T-helper 2 cell treated with Interferon-gamma antibody and Interleukin-4, amounts not matched to agents 100 ng/mL and 5 ng/mL, for 36 hours (primary cell): Measurements from ENCODE around the gene SUB1. TPM values are rescaled to one million over a fixed set of nuclear protein-coding genes. Genes with fewer than 3 reads are reported as not detected.
"Not testable (repeated sequence)": the region's sequence is repeated elsewhere in the genome, so short reads cannot be mapped to it uniquely, and the experiment has no call there.

Experiments
- intact Hi-C: fragments of 100-400 bp; cut with micrococcal nuclease; formaldehyde crosslinking; loops from one replicate; pipeline ENCODE4 v1.15.1; 2023
- total RNA-seq: library from RNA; stranded (reverse); gene quantifications from 2 replicates; pipeline ENCODE4 v1.2.3, GENCODE V29; 2022

The SUB1 gene
- total RNA-seq, 1 donor from 2014 or later = 427 TPM

- intact Hi-C loops = no loop called here
These were observed 13.0 kb downstream of the SUB1 start for GRCh38 chr5:32598260-32598937.

- intact Hi-C loops = no loop called here
These were observed 13.7 kb downstream of the SUB1 start for GRCh38 chr5:32598997-32599549.

DNA sequence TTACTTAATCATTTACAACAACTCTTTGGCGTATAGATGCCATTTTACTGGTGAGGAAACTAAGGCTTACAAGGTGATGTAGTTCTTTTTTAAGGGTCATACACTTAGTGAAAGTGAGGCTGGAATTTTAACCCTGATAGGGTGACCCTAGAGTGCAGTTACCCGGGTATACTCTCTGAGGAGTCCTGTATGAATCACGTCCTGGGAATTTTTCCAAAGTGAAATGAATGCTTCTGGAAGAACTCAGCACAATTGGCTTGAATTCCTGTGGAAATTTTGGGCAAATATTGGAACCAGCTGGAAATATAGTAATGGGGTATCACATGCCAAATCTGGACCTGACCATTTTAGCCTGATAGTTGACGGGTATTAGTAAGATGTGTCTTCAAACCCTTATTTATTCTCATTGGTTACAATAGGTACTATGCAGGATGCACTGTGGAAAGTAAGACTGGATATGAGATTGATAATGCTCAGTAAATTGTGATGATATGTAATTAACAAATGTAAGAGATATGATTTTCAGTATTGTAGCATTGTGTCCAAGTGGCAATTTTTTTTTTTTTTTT, 14.8 kb downstream of the SUB1 start:
- intact Hi-C loops = no loop called here

DNA sequence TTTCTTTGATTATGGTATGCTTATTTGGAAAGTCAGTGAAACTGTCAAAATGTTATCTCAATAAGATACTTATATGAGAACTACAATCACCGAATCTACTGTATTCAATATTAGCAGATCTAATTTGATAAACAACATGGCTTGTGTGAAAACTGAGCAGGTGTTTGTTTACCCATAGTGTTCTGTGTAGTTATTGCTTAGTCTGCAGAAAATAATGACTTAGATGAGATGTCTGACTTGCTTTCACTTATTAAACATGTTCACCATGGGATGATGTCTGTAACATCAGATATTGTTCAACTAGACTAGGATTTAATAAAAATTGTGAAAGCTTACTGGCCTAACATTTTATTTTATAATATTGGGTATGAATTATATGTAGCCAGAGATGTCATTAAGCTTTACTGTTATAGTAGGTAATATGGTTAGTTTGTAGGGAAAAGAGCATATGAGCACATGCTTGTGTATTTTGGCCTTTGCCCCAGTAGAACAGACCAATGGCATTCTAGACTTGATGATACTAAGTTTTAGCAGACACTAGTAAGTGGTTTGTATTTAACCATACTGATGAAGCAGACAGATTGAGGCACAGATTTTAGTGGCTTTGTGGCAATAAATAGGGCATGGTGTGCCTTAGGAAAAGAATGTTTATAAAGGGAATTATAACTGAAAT, 16.4 kb downstream of the SUB1 start:
- intact Hi-C loops = no loop called here

DNA sequence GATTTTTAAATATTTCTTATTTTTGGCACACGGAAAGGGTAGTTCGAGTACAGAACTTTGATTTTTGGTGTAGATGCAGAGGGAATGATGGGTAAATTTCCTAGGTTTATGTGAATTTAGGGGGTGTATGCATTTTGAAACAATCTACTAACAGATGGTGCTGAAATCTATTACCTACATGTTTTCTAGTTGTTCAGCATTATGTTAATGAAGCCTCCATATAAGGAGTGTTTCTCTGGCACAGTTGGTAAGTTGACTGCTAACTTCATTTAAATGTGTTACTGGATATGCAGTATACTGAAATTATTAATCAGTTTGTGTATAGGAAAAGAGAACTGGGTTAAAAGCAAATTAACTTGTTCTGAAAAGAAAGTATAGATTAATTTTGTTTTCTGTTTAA, 17.5 kb downstream of the SUB1 start:
- intact Hi-C loops = no loop called here

DNA sequence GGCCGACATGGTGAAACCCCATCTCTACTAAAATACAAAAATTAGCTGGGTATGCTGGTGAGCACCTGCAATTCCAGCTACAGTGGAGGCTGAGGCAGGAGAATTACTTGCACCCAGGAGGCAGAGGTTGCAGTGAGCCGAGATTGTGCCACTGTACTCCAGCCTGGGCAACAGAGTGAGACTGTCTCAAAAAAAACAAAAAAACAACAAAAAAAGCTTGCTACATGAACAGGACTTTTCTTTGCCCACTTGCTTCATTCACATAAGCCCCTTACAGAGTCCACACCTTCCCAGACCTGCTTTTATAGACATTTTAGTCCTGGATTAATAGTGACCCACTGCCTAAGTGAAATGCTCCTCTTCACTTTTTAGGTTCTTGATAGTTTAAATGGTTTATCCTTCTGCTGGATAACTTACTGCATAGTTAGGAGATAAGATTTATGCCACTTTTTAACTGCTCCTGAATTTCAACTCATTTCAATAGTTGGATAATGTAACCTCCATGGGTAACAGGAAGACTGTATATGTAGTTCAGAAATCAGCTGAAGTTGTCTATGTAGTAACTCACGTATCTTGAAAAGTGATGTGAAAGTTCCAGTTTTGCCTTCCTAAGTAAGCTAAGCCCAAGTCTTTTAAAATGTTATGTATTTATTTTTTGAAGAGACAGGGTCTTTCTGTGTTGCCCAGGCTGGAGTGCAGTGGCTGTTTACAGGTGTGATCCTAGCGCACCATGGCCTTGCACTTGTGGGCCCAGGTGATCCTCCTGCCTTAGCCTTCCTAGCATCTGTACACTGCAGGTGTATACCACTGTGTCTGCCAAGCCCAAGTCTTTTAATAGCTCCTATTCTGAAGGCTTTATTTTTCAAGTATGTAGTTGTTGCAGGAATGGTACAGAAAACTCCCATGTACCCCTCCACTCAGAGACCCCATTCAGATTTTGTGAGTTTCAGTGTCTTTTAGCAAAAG, 19.7 kb downstream of the SUB1 start:
- intact Hi-C loops = no loop called here

DNA sequence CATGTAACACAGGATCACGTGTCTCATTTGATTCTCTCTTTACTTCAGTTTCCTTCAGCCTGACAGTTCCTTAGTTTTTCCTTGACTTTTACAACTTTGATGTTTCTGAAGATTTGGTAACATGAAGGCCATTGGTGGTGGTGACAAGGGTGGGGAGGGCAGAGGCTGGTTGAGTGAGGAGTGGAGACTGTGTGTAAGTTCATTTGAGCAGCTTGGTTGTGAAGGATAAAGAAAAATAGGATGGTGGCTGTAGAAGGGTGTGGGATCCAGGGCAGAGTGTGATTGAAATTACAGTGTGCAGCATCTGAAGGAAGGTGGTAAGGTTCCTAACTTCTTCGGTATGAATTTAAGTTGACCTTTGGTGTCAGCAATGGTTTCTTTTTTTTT, 20.4 kb downstream of the SUB1 start:
- intact Hi-C loops = no loop called here

- intact Hi-C loops = loop anchor here (5.0 kb wide), 1 partner anchor 285 kb away; no protein-coding TSS in a partner anchor
These were observed 27.0 kb downstream of the SUB1 start for GRCh38 chr5:32612134-32612888.

- intact Hi-C loops = loop anchor here (1.0 to 5.0 kb wide), 3 partner anchors 124 to 381 kb away; no protein-coding TSS in a partner anchor
These were observed 27.8 kb downstream of the SUB1 start for GRCh38 chr5:32613050-32613672.

GRCh38 chr5:32615236-32615635, 29.9 kb downstream of the SUB1 start:
- intact Hi-C loops = no loop called here

DNA sequence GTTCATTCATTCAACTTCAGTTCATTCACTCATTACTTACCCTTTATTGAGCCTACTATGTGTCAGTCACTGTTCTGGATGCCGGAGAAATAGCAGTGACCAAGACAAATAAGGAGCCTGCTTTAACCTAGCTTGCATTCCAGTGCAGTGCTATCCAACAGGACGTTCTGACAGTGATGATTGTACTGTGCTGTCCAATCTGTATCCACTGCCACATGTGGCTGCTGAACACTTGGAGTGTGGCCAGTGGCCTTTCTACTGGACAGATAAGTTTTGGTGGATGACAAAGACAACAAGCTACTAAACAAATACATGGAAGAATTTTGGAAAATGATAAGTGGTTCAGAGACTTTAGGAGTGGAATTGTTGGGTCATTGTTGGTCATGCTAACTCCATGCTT, 33.6 kb downstream of the SUB1 start:
- intact Hi-C loops = no loop called here

- intact Hi-C loops = no loop called here
These were observed 35.9 kb downstream of the SUB1 start for GRCh38 chr5:32621256-32621655.

GRCh38 chr5:32625106-32625505, 39.7 kb downstream of the SUB1 start:
- intact Hi-C loops = no loop called here

- intact Hi-C loops = no loop called here
These were observed 40.2 kb downstream of the SUB1 start for GRCh38 chr5:32625547-32625946.

DNA sequence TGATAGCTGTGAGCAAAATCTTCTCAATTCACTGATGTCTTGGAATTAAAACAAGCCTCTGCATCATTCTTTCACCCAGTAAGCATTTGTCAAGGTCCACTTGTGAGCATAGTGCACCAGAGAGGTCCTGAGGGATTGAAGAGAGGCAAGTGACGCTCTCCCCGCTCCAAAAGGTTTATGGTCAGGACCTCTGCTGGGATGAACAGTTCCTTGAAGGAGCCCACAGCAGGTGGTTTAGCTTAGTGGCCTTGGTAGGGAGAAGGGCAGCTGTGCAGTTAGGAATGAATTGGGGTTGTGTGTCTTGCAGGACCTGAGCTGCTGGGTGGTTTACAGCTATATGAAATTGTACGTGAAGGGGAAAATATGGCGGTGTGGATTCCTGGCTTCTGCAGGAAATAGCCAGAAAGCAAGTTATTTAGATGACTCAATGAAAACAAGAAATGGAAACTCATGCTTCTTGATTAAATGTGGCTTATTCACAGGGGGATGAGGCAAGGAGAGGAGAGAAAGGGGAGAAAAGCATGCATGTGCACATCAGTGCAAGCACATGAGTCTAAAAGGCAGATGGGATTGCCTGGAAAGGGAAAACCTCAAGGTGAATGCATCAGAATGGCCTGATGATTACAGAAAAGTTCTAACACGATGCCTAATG, 42.0 kb downstream of the SUB1 start:
- intact Hi-C loops = no loop called here

GRCh38 chr5:32628049-32628844, 42.9 kb downstream of the SUB1 start:
- intact Hi-C loops = no loop called here

GRCh38 chr5:32630867-32631491, 45.6 kb downstream of the SUB1 start:
- intact Hi-C loops = no loop called here

DNA sequence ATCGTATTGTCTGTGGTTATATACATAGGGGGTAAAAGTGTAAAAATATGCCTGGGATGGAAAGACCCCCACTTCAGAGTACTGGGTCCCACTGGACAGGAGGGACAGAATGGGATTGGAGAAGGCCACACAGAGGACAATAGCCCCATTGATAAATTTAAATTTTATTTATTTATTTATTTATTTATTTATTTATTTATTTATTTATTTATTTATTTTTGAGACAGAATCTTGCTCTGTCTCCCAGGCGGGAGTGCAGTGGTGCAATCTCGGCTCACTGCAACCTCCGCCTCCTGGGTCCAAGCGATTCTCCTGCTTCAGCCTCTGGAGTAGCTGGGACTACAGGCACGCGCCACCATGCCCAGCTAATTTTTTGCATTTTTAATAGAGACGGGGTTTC, 47.7 kb downstream of the SUB1 start:
- intact Hi-C loops = not testable (repeated sequence)
